Loucy (cell line): ENCODE results near the gene ZDHHC8.

Source experiments
- H2AFZ ChIP-seq: fragments of 200-600 bp; sonication (generic); 2 replicates; pipeline ENCODE4 v1.6.0; 2016; ENCODE audit warnings: antibody characterized with exemption, mild to moderate bottlenecking, low read length, moderate library complexity
- H3F3A ChIP-seq: fragments of 200-600 bp; 2 replicates; pipeline ENCODE4 v1.6.0; 2016; ENCODE audit warnings: antibody characterized with exemption, low read depth, mild to moderate bottlenecking
- H3K27me3 ChIP-seq: fragments of 200-600 bp; sonication (generic); 2 replicates; pipeline ENCODE4 v1.6.1; 2014; ENCODE audit warnings: low read length, mild to moderate bottlenecking; ENCODE audit not compliant: insufficient read depth, poor library complexity, severe bottlenecking
- H3K36me3 ChIP-seq: fragments of 200-600 bp; sonication (generic); 2 replicates; pipeline ENCODE4 v1.6.1; 2016; ENCODE audit warnings: low read length; ENCODE audit not compliant: insufficient read depth
- H3K4me1 ChIP-seq: fragments of 200-600 bp; sonication (generic); 2 replicates; pipeline ENCODE4 v1.5.1; 2014; ENCODE audit warnings: low read length, mild to moderate bottlenecking; ENCODE audit not compliant: insufficient read depth, poor library complexity, severe bottlenecking
- H3K4me2 ChIP-seq: fragments of 200-600 bp; sonication (generic); 2 replicates; pipeline ENCODE4 v1.6.0; 2014; ENCODE audit warnings: antibody characterized with exemption, low read length, low read depth, mild to moderate bottlenecking; ENCODE audit not compliant: poor library complexity, severe bottlenecking
- H3K4me3 ChIP-seq: fragments of 200-600 bp; sonication (generic); 2 replicates; pipeline ENCODE4 v1.5.1; 2014; ENCODE audit warnings: low read length, mild to moderate bottlenecking, mixed read lengths; ENCODE audit not compliant: poor library complexity, severe bottlenecking
- H3K79me2 ChIP-seq: fragments of 200-600 bp; sonication (generic); 2 replicates; pipeline ENCODE4 v1.6.1; 2014; ENCODE audit warnings: low read length; ENCODE audit not compliant: insufficient read depth
- H3K9ac ChIP-seq: fragments of 200-600 bp; sonication (generic); 2 replicates; pipeline ENCODE4 v1.6.0; 2014; ENCODE audit warnings: mild to moderate bottlenecking, low read depth, low read length, moderate library complexity; ENCODE audit not compliant: poor library complexity, severe bottlenecking
- H3K9me2 ChIP-seq: fragments of 200-600 bp; sonication (generic); replicated peaks from 2 replicates; pipeline ENCODE4 v1.6.1; 2016; ENCODE audit warnings: low read depth, low read length, mixed read lengths
- H3K9me3 ChIP-seq: fragments of 200-600 bp; sonication (generic); 2 replicates; pipeline ENCODE4 v1.6.1; 2014; ENCODE audit warnings: mild to moderate bottlenecking, antibody characterized with exemption, low read length, low read depth; ENCODE audit not compliant: insufficient read depth
- H4K20me1 ChIP-seq: fragments of 200-600 bp; sonication (generic); 2 replicates; pipeline ENCODE4 v1.6.0; 2014; ENCODE audit warnings: antibody characterized with exemption, low read length, mild to moderate bottlenecking; ENCODE audit not compliant: insufficient read depth, poor library complexity, severe bottlenecking
- CTCF ChIP-seq: fragments of 200-600 bp; sonication (generic); conservative IDR thresholded peaks from 2 replicates; pipeline ENCODE4 v1.5.1; 2014; ENCODE audit warnings: mild to moderate bottlenecking, antibody characterized with exemption, low read length
- EZH2phosphoT487 ChIP-seq: fragments of 200-600 bp; IDR thresholded peaks from 2 replicates; pipeline ENCODE4 v1.6.1; 2018; ENCODE audit warnings: antibody characterized with exemption, mild to moderate bottlenecking, moderate library complexity, borderline replicate concordance

Gene ZDHHC8

DNA sequence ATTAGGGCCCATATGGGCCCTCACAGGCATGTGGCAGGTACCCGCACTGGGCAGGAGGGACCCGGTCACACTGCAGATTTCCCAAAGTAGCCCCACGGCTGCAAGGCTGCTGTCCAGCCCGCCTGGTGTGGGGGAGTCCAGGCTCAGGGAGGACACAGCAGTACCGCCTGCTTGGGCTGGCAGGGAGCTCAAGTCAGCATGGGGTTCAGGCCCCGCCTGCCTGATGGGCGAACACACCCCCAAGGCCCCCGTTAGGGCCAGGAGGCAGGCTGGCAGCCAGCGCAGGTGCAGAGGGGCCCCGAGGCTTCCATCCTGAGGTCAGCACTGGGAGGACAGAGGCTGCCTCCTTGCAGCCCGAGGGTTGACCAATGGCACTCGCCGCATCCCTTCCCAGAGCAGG lies 5.5 kb downstream of the ZDHHC8 start:
- Histone ChIP-seq H3K4me3 (no peak overlapping the region), H3K27me3 (no peaks in the 10 kb centered on the region), H3K79me2 (peaks cover 44% of the 10 kb centered on the region; the same call in 1 of the 2 replicates), H3K9me3 (no peaks in the 10 kb centered on the region), H4K20me1 (peaks cover 16% of the 10 kb centered on the region), H3K4me1 (peaks cover 23% of the 10 kb centered on the region), H3F3A (no peaks in the 10 kb centered on the region), H3K9ac (no peak overlapping the region), H3K9me2 (no peaks in the 10 kb centered on the region), H3K4me2 (no peak overlapping the region), H3K36me3 (no peaks in the 10 kb centered on the region; the same call in 1 of the 2 replicates), H2AFZ (no peak overlapping the region)
- no peak for TF ChIP-seq CTCF
- no peak for TF ChIP-seq EZH2phosphoT487

DNA sequence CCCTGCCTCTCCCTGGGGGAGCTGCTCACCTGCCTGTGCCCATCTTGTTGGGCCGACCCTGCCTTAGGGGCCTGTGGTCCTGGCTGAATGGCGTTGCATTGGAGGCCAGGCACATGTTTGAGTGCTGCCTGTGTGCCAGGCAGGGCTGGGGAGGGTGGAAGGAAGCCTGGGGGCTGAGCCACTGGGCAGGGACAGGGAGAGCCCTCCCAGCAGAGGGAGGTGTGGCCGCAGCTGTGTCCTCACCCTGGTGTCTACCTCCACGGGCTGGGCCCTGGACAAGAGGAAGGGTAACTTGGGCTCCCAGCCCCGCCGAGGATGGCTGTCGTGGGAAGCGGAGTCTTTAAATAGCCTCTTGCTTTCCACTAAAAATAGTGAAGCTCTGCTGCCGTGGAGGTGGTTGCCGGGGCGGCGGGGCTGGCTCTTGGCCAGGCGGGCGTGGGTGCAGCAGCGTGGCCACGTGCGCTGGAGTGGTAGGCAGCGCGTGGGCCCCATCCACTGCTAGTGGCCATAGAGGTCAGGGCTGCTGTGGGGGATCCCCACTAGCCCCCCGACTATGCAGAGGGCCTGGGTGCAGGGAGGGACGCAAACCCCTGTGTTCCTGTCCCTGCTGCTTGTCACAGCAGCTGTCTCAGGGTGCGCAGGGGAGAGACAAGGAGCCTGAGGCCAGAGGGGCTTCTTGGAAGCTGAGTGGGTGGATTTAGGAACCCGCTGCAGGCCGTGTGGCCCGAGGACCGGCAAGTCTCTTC lies 6.2 kb downstream of the ZDHHC8 start:
- Histone ChIP-seq H3K9me3 (no peaks in the 10 kb centered on the region), H4K20me1 (peaks cover 8% of the 10 kb centered on the region), H3K4me1 (peaks cover 16% of the 10 kb centered on the region), H3K4me3 (no peak overlapping the region), H3K27me3 (no peaks in the 10 kb centered on the region), H3F3A (no peaks in the 10 kb centered on the region), H3K9me2 (no peaks in the 10 kb centered on the region), H3K9ac (no peak overlapping the region), H3K4me2 (no peak overlapping the region), H3K36me3 (no peaks in the 10 kb centered on the region; the same call in 1 of the 2 replicates), H3K79me2 (peaks cover 36% of the 10 kb centered on the region; the same call in 1 of the 2 replicates), H2AFZ (no peak overlapping the region)
- TF ChIP-seq CTCF (no peak), EZH2phosphoT487 (no peak)

GRCh38 chr22:20138417-20138738 lies 6.8 kb downstream of the ZDHHC8 start:
- H4K20me1 ChIP-seq: peaks cover 5% of the 10 kb centered on the region
- H3K4me1 ChIP-seq: peaks cover 11% of the 10 kb centered on the region
- H3K79me2 ChIP-seq: peaks cover 33% of the 10 kb centered on the region; the same call in 1 of the 2 replicates
- H3K4me2 ChIP-seq: no peak overlapping the region
- no peaks in the 10 kb centered on the region for H3F3A ChIP-seq
- no peaks in the 10 kb centered on the region for H3K9me2 ChIP-seq
- no peaks in the 10 kb centered on the region; the same call in 1 of the 2 replicates for H3K36me3 ChIP-seq
- H3K9me3 ChIP-seq: no peaks in the 10 kb centered on the region
- no peak for TF ChIP-seq EZH2phosphoT487
- H2AFZ ChIP-seq: no peak overlapping the region
- H3K27me3 ChIP-seq: no peaks in the 10 kb centered on the region
- no peak overlapping the region for H3K9ac ChIP-seq
- H3K4me3 ChIP-seq: no peak overlapping the region

- peaks cover 5% of the 10 kb centered on the region for H4K20me1 ChIP-seq
- TF ChIP-seq EZH2phosphoT487 (no peak), CTCF (no peak)
- peaks cover 31% of the 10 kb centered on the region; the same call in 1 of the 2 replicates for H3K79me2 ChIP-seq
These were observed 7.3 kb downstream of the ZDHHC8 start for GRCh38 chr22:20138868-20139267.

More at GRCh38 chr22:20138868-20139267, 7.3 kb downstream of the ZDHHC8 start:
- no peaks in the 10 kb centered on the region for H3K27me3 ChIP-seq
- no peaks in the 10 kb centered on the region for H3F3A ChIP-seq
- no peak overlapping the region for H2AFZ ChIP-seq
- no peak overlapping the region for H3K4me3 ChIP-seq
- H3K4me1 ChIP-seq: peaks cover 9% of the 10 kb centered on the region
- no peaks in the 10 kb centered on the region for H3K9me2 ChIP-seq
- no peak overlapping the region for H3K4me2 ChIP-seq
- H3K36me3 ChIP-seq: no peaks in the 10 kb centered on the region; the same call in 1 of the 2 replicates
- H3K9me3 ChIP-seq: no peaks in the 10 kb centered on the region
- no peak overlapping the region for H3K9ac ChIP-seq
